Measurements from ENCODE around the gene NLGN1. TPM values are rescaled to one million over a fixed set of nuclear protein-coding genes. Genes with fewer than 3 reads are reported as not detected.

The NLGN1 gene
- total and polyA plus RNA-seq, 2 of the 8 experiments (the other 6 are each of a cell fraction or from before 2014, with no cell fraction given), result 7.8 to 14.8 TPM

DNA sequence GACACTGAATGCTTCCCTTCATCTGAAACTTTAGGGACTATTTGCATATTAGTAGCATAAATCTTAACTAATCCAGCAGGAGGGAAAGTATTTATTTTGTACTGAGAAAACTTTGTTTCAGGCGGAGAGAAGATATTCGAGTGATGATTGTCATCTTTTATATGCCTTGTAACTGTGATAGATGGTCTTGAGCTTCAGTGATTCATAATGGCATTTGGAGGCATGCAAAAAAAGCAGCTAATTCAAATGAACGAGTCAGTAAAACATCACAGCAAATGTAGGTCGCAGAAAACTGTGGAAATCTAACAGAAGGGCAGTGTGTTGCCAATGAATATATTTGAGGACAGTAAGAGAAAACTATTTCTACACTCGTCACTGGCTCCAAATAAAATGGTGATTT lies 817.9 kb downstream of the NLGN1 start:
- Histone ChIP-seq H3K14ac (ENCODE audit: insufficient read length) (no peak overlapping the region), H3K18ac (ENCODE audit: extremely low read depth, low read length) (no peak overlapping the region), H3K23ac (ENCODE audit: insufficient read length) (no peak overlapping the region), H4K20me1 (replicated peaks in 1 of 2; ENCODE audit: control insufficient read depth in 1 of 2, insufficient read depth in 2 of 2, low read length in 2 of 2) (no peaks in the 10 kb centered on the region), H3K4me2 (ENCODE audit: insufficient read depth in 1 of 2, low read depth in 2 of 2, low read length in 2 of 2) (no peak overlapping the region), H2BK5ac (ENCODE audit: low read depth, low read length) (no peak overlapping the region), H3K4me3 (ENCODE audit: extremely low read depth in 1 of 4, insufficient read depth in 2 of 4, low read depth in 3 of 4, low read length in 4 of 4) (no peak overlapping the region), H3K27me3 (replicated peaks in 1 of 4; ENCODE audit: control insufficient read depth in 3 of 4, extremely low read depth in 1 of 4, insufficient read depth in 3 of 4, low read length in 3 of 4) (peaks cover 0 to 1% (median 0%) of the 10 kb centered on the region in 4 experiments; a peak in 1 of 7 replicates), H2BK15ac (ENCODE audit: low read length) (no peak overlapping the region), H3K23me2 (ENCODE audit: low read depth, low read length) (no peaks in the 10 kb centered on the region), H3K9ac (replicated peaks in 1 of 4; ENCODE audit: extremely low read depth in 1 of 4, low read depth in 3 of 4, low read length in 3 of 4) (no peak overlapping the region), H2BK20ac (ENCODE audit: low read length) (no peak overlapping the region), H4K5ac (ENCODE audit: insufficient read length, low read depth, low read length) (no peak overlapping the region), H2BK120ac (replicated peaks; ENCODE audit: low read depth, low read length) (no peak overlapping the region), H2AK5ac (ENCODE audit: low read depth, low read length) (no peak overlapping the region), H3K56ac (replicated peaks; ENCODE audit: insufficient read length, low read depth, low read length) (no peak overlapping the region), H3K9me3 (ENCODE audit: insufficient read depth in 2 of 2, low read depth in 1 of 2, low read length in 1 of 2) (peaks cover 0 to 6% of the 10 kb centered on the region in 2 experiments; a peak in 1 of 4 replicates), H3K79me2 (ENCODE audit: control insufficient read depth in 1 of 2, insufficient read depth in 2 of 2, low read length in 2 of 2) (no peaks in the 10 kb centered on the region), H3K27ac (ENCODE audit: low read depth, low read length) (no peak overlapping the region), H2AFZ (ENCODE audit: low read length) (peak overlapping the region; percentile 51; the same call in 1 of the 2 replicates), H4K8ac (ENCODE audit: extremely low read depth, insufficient read depth, low read length) (no peak overlapping the region), H3K4ac (replicated peaks; ENCODE audit: insufficient read length, low read depth, low read length) (no peak overlapping the region), H3K36me3 (ENCODE audit: control insufficient read depth in 2 of 4, insufficient read depth in 4 of 4, low read length in 3 of 4) (0 out of 8 replicates have a peak, but pooled peaks cover 0 to 3% (median 0%) of the 10 kb centered on the region in 4 experiments), H3K79me1 (ENCODE audit: low read depth, low read length) (no peaks in the 10 kb centered on the region), H4K91ac (replicated peaks; ENCODE audit: insufficient read length, low read length) (no peak overlapping the region), H2BK12ac (ENCODE audit: low read depth, low read length) (no peak overlapping the region), H3K4me1 (replicated peaks in 1 of 4; ENCODE audit: control insufficient read depth in 3 of 4, insufficient read depth in 4 of 4, low read length in 3 of 4) (peaks cover 0 to 4% (median 2%) of the 10 kb centered on the region in 4 experiments; a peak in 2 of 7 replicates)
- 85% methylated on average over 5 of the region's 5 CpGs; no CpG with 5 or more reads in 1 of the 2 experiments for WGBS, 2 experiments (ENCODE audit: extremely low coverage in 1 of 2, insufficient coverage in 1 of 2, insufficient read length in 1 of 2, insufficient replicate concordance in 2 of 2, low coverage in 1 of 2, low lambda C conversion rate in 2 of 2, missing lambda C conversion rate in 1 of 2)
- ChIA-PET CTCF (ENCODE audit: partially characterized antibody) (interaction anchor here (1.0 kb wide), 1 partner anchor 16 kb away, joined by 7 read pairs; no protein-coding TSS in a partner anchor), POLR2A (ENCODE audit: partially characterized antibody) (interaction anchor here (1.7 kb wide), 1 partner anchor 16 kb away, joined by 5 read pairs; no protein-coding TSS in a partner anchor)
- DNase-seq (ENCODE audit: low read depth in 1 of 2, low spot score in 2 of 2) (no peak), FAIRE-seq (no peak)
- no peak for TF ChIP-seq YY1 (IDR thresholded peaks at IDR 0.05; ENCODE audit: low read depth, low read length)
- TF ChIP-seq KDM4A (IDR thresholded peaks at IDR 0.05; ENCODE audit: low read depth, low read length, severe bottlenecking), result peak; percentile 5
- no peak for TF ChIP-seq GTF2F1 (IDR thresholded peaks at IDR 0.05; ENCODE audit: borderline replicate concordance, low read depth, low read length)
- TF ChIP-seq CTCF (IDR thresholded peaks at IDR 0.05; ENCODE audit: control extremely low read depth in 1 of 3, insufficient read depth in 1 of 3, low read depth in 1 of 3, low read length in 3 of 3), result no peak
- no peak for TF ChIP-seq SAP30 (IDR thresholded peaks at IDR 0.05; ENCODE audit: insufficient read depth, insufficient replicate concordance, low read length)
- TF ChIP-seq NRF1 (IDR thresholded peaks at IDR 0.05; ENCODE audit: low read depth, low read length), result no peak
